Liver (tissue), 9 donors: ENCODE data around the gene CNOT8. TPM values are rescaled to one million over a fixed set of nuclear protein-coding genes. Genes with fewer than 3 reads are reported as not detected.

Source experiments
- DNase-seq: peaks from one replicate; pipeline ENCODE4 v3.0.0-alpha.2; 2017; ENCODE audit warnings: low spot score
- H3K27ac ChIP-seq, 2 donors: one replicate each; pipeline ENCODE4 v1.7.0; 2013; ENCODE audit warnings: inconsistent platforms in 2 of 2, low read length in 2 of 2, control low read depth in 1 of 2, low read depth in 1 of 2, mild to moderate bottlenecking in 1 of 2
- H3K27me3 ChIP-seq, 4 donors: one replicate each; pipeline versions ENCODE4 v1.6.1 to v1.7.0; 2013; ENCODE audit warnings: low read length in 3 of 4, inconsistent platforms in 1 of 4, mild to moderate bottlenecking in 1 of 4, moderate library complexity in 1 of 4; ENCODE audit not compliant: control insufficient read depth in 4 of 4, insufficient read depth in 4 of 4
- H3K36me3 ChIP-seq, 4 donors: one replicate each; pipeline versions ENCODE4 v1.6.1 to v1.7.0; 2013; ENCODE audit warnings: low read length in 3 of 4, mild to moderate bottlenecking in 3 of 4, low read depth in 1 of 4, moderate library complexity in 1 of 4; ENCODE audit not compliant: control insufficient read depth in 4 of 4, insufficient read depth in 3 of 4
- H3K4me1 ChIP-seq, 4 donors: one replicate each; pipeline versions ENCODE4 v1.6.1 to v1.7.0; 2013; ENCODE audit warnings: low read length in 3 of 4, mild to moderate bottlenecking in 3 of 4, moderate library complexity in 1 of 4; ENCODE audit not compliant: control insufficient read depth in 4 of 4, insufficient read depth in 4 of 4
- H3K4me3 ChIP-seq, 3 donors: one replicate each; pipeline versions ENCODE4 v1.6.1 to v1.7.0; 2013; ENCODE audit warnings: low read length in 3 of 3, control low read depth in 1 of 3, low read depth in 1 of 3, mild to moderate bottlenecking in 1 of 3
- H3K9ac ChIP-seq, 2 donors: one replicate each; pipeline ENCODE4 v1.7.0; 2013; ENCODE audit warnings: low read length in 2 of 2, mild to moderate bottlenecking in 2 of 2, moderate library complexity in 2 of 2, control low read depth in 1 of 2, low read depth in 1 of 2
- H3K9me3 ChIP-seq, 4 donors: one replicate each; pipeline versions ENCODE4 v1.6.1 to v1.7.0; 2013; ENCODE audit warnings: low read length in 3 of 4; ENCODE audit not compliant: control insufficient read depth in 4 of 4
- EGR1 ChIP-seq, 2 donors: IDR thresholded peaks; 2 replicates each; pipeline ENCODE4 v1.6.1; 2016 to 2018; ENCODE audit warnings: antibody characterized with exemption in 2 of 2, low read depth in 2 of 2
- FOXA2 ChIP-seq: IDR thresholded peaks from 2 replicates; pipeline ENCODE4 v1.6.1; 2016; ENCODE audit warnings: antibody characterized with exemption
- GABPA ChIP-seq, 2 donors: IDR thresholded peaks in 1 of 2; conservative IDR thresholded peaks in 1 of 2; 2 replicates each; pipeline ENCODE4 v1.6.1; 2016; ENCODE audit warnings: antibody characterized with exemption in 2 of 2, mild to moderate bottlenecking in 1 of 2, moderate library complexity in 1 of 2
- HNF4G ChIP-seq: IDR thresholded peaks from 2 replicates; pipeline ENCODE4 v1.6.1; 2016; ENCODE audit warnings: antibody characterized with exemption
- NR2F2 ChIP-seq: IDR thresholded peaks from 2 replicates; pipeline ENCODE4 v1.6.1; 2016; ENCODE audit warnings: antibody characterized with exemption
- RAD21 ChIP-seq, 2 donors: IDR thresholded peaks; 2 replicates each; pipeline ENCODE4 v1.6.1; 2016; ENCODE audit warnings: antibody characterized with exemption in 2 of 2, mild to moderate bottlenecking in 2 of 2
- SP1 ChIP-seq: IDR thresholded peaks from 2 replicates; pipeline ENCODE4 v1.6.1; 2018; ENCODE audit warnings: antibody characterized with exemption, mild to moderate bottlenecking
- TAF1 ChIP-seq: conservative IDR thresholded peaks from 2 replicates; pipeline ENCODE4 v1.6.1; 2016; ENCODE audit warnings: antibody characterized with exemption, mild to moderate bottlenecking
- YY1 ChIP-seq: IDR thresholded peaks from 2 replicates; pipeline ENCODE4 v1.6.1; 2016; ENCODE audit warnings: antibody characterized with exemption, mild to moderate bottlenecking
- WGBS: extraction: QIAGEN DNeasy Blood & Tissue Kit; methylation state at CpG from one replicate; pipeline ENCODE4 v1.1.7; 2013; 5-methylcytosine and 5-hydroxymethylcytosine counted together
- polyA plus RNA-seq, 2 donors: library from polyadenylated mRNA; stranded (reverse) in 1 of 2; unstranded in 1 of 2; fragments of 200-250 nt in 1 of 2; fragments of >200 nt in 1 of 2; fragmentation: Nextera tagmentation in 1 of 2; extraction: Ambion mirVana in 1 of 2; gene quantifications; one replicate each; pipeline versions ENCODE4 v1.2.1 to v1.2.3, GENCODE V29; 2013 to 2015
- total RNA-seq, 2 donors: library from RNA; depleted of rRNA; stranded (reverse); fragments of >200 nt; gene quantifications; one replicate each; pipeline ENCODE4 v1.2.3, GENCODE V29; 2014
- TF ChIP-seq, protein P1 (sequence below): fragments of 150-350 bp; IDR thresholded peaks from 2 replicates; pipeline ENCODE4 v1.5.1; 2017; ENCODE audit warnings: improper control_type of control experiment, low read depth, low read length; ENCODE audit not compliant: missing input control
- TF ChIP-seq, protein P2 (sequence below): IDR thresholded peaks from 2 replicates; pipeline ENCODE4 v1.6.1; 2016; ENCODE audit warnings: antibody characterized with exemption
- TF ChIP-seq, protein P3 (sequence below): IDR thresholded peaks from 2 replicates; pipeline ENCODE4 v1.6.1; 2016; ENCODE audit warnings: antibody characterized with exemption
- TF ChIP-seq, protein P4 (sequence below): IDR thresholded peaks from 2 replicates; pipeline ENCODE4 v1.6.1; 2016; ENCODE audit warnings: antibody characterized with exemption, mild to moderate bottlenecking
- donor health status: healthy.
- donor health status: healthy.
- donor health status: healthy.
- donor health status: healthy.
- donor health status: healthy.

Gene CNOT8
- total and polyA plus RNA-seq, 4 donors = 12.6 to 38.9 (median 20.8) TPM

DNA sequence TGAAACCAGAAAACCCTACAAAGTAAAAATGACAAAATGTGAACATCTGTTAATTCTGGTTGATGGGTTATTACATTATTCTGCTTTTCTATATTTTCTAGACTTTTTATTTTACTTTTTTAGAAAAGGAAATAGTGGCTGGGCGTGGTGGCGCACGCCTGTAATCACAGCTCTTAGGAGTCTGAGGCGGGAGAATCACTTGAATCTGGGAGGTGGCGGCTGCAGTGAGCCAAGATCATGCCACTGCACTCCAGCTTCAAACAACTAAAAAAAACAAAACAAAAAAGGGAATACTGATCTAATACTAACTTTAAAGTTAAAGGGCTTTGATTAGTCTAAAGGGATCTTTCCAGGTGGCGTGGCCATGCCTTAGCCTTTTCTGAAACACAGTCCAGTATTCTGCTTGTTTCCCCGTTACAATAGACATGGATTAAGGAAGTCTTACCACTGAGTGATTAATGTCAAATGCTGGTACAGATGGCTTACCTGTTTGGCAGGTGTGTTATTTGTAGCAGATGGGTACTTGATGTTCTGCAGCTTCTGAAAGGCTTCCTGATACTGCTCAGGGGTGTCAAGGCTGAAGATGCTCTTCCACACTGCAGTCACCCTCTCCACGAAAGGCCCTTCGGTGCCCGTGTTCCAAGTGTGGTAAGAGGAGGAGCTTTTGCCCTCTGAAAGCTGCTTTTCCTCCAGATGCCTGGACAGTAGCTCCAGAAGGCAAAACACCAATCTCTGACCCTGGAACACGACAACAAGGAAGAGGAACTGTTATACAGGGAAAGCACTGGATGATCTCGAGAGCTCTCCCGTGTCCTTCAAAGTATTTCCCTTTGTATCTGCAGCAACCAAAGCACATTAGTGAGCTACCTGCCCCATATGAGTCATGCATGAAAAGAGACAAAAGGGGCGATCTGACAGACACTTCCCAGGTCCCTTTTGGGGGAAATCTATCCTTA is 37.5 kb downstream of the CNOT8 start:
- Histone ChIP-seq H3K36me3 (peaks cover 17 to 66% (median 53%) of the 10 kb centered on the region in 4 donors), H3K4me3 (no peak overlapping the region), H3K4me1 (peaks cover 0 to 6% (median 0%) of the 10 kb centered on the region in 4 donors), H3K27me3 (no peaks in the 10 kb centered on the region), H3K9ac (no peak overlapping the region), H3K27ac (no peak overlapping the region), H3K9me3 (no peaks in the 10 kb centered on the region)
- TF ChIP-seq FOXA2 (no peak), HNF4G (no peak), GABPA (IDR thresholded peaks at IDR 0.05 in 1 of 2, conservative IDR thresholded peaks at IDR 0.05 in 1 of 2) (no peak), YY1 (no peak), EGR1 (IDR thresholded peaks at IDR 0.05; ENCODE audit: low read depth in 2 of 2) (no peak), SP1 (no peak), TAF1 (no peak), RAD21 (IDR thresholded peaks at IDR 0.05) (no peak), NR2F2 (no peak)
- TF ChIP-seq, protein P1, sequence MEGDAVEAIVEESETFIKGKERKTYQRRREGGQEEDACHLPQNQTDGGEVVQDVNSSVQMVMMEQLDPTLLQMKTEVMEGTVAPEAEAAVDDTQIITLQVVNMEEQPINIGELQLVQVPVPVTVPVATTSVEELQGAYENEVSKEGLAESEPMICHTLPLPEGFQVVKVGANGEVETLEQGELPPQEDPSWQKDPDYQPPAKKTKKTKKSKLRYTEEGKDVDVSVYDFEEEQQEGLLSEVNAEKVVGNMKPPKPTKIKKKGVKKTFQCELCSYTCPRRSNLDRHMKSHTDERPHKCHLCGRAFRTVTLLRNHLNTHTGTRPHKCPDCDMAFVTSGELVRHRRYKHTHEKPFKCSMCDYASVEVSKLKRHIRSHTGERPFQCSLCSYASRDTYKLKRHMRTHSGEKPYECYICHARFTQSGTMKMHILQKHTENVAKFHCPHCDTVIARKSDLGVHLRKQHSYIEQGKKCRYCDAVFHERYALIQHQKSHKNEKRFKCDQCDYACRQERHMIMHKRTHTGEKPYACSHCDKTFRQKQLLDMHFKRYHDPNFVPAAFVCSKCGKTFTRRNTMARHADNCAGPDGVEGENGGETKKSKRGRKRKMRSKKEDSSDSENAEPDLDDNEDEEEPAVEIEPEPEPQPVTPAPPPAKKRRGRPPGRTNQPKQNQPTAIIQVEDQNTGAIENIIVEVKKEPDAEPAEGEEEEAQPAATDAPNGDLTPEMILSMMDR = no peak
- TF ChIP-seq, protein P2, sequence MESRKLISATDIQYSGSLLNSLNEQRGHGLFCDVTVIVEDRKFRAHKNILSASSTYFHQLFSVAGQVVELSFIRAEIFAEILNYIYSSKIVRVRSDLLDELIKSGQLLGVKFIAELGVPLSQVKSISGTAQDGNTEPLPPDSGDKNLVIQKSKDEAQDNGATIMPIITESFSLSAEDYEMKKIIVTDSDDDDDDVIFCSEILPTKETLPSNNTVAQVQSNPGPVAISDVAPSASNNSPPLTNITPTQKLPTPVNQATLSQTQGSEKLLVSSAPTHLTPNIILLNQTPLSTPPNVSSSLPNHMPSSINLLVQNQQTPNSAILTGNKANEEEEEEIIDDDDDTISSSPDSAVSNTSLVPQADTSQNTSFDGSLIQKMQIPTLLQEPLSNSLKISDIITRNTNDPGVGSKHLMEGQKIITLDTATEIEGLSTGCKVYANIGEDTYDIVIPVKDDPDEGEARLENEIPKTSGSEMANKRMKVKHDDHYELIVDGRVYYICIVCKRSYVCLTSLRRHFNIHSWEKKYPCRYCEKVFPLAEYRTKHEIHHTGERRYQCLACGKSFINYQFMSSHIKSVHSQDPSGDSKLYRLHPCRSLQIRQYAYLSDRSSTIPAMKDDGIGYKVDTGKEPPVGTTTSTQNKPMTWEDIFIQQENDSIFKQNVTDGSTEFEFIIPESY = no peak
- TF ChIP-seq, protein P3, sequence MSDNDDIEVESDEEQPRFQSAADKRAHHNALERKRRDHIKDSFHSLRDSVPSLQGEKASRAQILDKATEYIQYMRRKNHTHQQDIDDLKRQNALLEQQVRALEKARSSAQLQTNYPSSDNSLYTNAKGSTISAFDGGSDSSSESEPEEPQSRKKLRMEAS = no peak
- TF ChIP-seq, protein P4, sequence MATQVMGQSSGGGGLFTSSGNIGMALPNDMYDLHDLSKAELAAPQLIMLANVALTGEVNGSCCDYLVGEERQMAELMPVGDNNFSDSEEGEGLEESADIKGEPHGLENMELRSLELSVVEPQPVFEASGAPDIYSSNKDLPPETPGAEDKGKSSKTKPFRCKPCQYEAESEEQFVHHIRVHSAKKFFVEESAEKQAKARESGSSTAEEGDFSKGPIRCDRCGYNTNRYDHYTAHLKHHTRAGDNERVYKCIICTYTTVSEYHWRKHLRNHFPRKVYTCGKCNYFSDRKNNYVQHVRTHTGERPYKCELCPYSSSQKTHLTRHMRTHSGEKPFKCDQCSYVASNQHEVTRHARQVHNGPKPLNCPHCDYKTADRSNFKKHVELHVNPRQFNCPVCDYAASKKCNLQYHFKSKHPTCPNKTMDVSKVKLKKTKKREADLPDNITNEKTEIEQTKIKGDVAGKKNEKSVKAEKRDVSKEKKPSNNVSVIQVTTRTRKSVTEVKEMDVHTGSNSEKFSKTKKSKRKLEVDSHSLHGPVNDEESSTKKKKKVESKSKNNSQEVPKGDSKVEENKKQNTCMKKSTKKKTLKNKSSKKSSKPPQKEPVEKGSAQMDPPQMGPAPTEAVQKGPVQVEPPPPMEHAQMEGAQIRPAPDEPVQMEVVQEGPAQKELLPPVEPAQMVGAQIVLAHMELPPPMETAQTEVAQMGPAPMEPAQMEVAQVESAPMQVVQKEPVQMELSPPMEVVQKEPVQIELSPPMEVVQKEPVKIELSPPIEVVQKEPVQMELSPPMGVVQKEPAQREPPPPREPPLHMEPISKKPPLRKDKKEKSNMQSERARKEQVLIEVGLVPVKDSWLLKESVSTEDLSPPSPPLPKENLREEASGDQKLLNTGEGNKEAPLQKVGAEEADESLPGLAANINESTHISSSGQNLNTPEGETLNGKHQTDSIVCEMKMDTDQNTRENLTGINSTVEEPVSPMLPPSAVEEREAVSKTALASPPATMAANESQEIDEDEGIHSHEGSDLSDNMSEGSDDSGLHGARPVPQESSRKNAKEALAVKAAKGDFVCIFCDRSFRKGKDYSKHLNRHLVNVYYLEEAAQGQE = no peak
- no peak for DNase-seq
- 93% methylated on average over 14 of the region's 14 CpGs for WGBS
